Smooth muscle cell (in vitro differentiated cells): ENCODE measurements around the gene DOCK1. TPM values are rescaled to one million over a fixed set of nuclear protein-coding genes. Genes with fewer than 3 reads are reported as not detected.

Experiments used
- DNase-seq: peaks from one replicate; lab custom pipeline; 2025; ENCODE audit not compliant: unreplicated experiment; lab: John Stamatoyannopoulos, UW
- H2AFZ ChIP-seq: fragments of 200-600 bp; sonication (generic); 2 replicates; pipeline ENCODE4 v1.6.0; 2016; ENCODE audit warnings: antibody characterized with exemption, low read depth, mild to moderate bottlenecking
- H3F3A ChIP-seq: fragments of 200-600 bp; sonication (generic); 2 replicates; pipeline ENCODE4 v1.6.0; 2017; ENCODE audit warnings: antibody characterized with exemption, low read depth
- H3K27ac ChIP-seq: fragments of 200-600 bp; sonication (generic); 2 replicates; pipeline ENCODE4 v1.5.1; 2016; ENCODE audit warnings: low read depth, mild to moderate bottlenecking
- H3K27me3 ChIP-seq: fragments of 200-600 bp; sonication (generic); 2 replicates; pipeline ENCODE4 v1.6.1; 2016; ENCODE audit warnings: low read depth, mild to moderate bottlenecking
- H3K36me3 ChIP-seq: fragments of 200-600 bp; sonication (generic); 2 replicates; pipeline ENCODE4 v1.5.1; 2016; ENCODE audit warnings: low read depth
- H3K4me1 ChIP-seq: fragments of 200-600 bp; sonication (generic); 2 replicates; pipeline ENCODE4 v1.5.1; 2016; ENCODE audit warnings: low read depth
- H3K4me2 ChIP-seq: fragments of 200-600 bp; sonication (generic); 2 replicates; pipeline ENCODE4 v1.6.0; 2016; ENCODE audit warnings: mild to moderate bottlenecking
- H3K4me3 ChIP-seq: fragments of 200-600 bp; sonication (generic); 2 replicates; pipeline ENCODE4 v1.5.1; 2016; ENCODE audit warnings: mild to moderate bottlenecking
- H3K79me2 ChIP-seq: fragments of 200-600 bp; sonication (generic); 2 replicates; pipeline ENCODE4 v1.6.0; 2016; ENCODE audit warnings: low read depth, mild to moderate bottlenecking
- H3K9ac ChIP-seq: fragments of 200-600 bp; sonication (generic); 2 replicates; pipeline ENCODE4 v1.6.0; 2016; ENCODE audit warnings: low read depth
- H3K9me3 ChIP-seq: fragments of 200-600 bp; sonication (generic); replicated peaks from 2 replicates; pipeline ENCODE4 v1.5.1; 2016; ENCODE audit warnings: low read depth
- H4K20me1 ChIP-seq: fragments of 200-600 bp; sonication (generic); 2 replicates; pipeline ENCODE4 v1.6.0; 2016; ENCODE audit warnings: low read depth
- WGBS: methylation state at CpG from one replicate; pipeline ENCODE4 v1.1.7; 2016; ENCODE audit warnings: low lambda C conversion rate; 5-methylcytosine and 5-hydroxymethylcytosine counted together
- polyA plus RNA-seq: library from polyadenylated mRNA; unstranded; fragments of >200 nt; fragmentation: Nextera tagmentation; extraction: Ambion mirVana; gene quantifications from 2 replicates; pipeline ENCODE4 v1.2.1, GENCODE V29; 2016
- total RNA-seq: library from RNA; depleted of rRNA; stranded (reverse); fragments of >200 nt; gene quantifications from 2 replicates; pipeline ENCODE4 v1.2.3, GENCODE V29; 2014
- TF ChIP-seq, protein P1 (sequence below): fragments of 200-600 bp; sonication (generic); IDR thresholded peaks from 2 replicates; pipeline ENCODE4 v1.5.1; 2017; ENCODE audit warnings: borderline replicate concordance, mild to moderate bottlenecking, antibody characterized with exemption; ENCODE audit not compliant: insufficient read depth, poor library complexity, severe bottlenecking

Gene DOCK1
- total and polyA plus RNA-seq, 2 experiments from 2014 or later: 18.4 to 37.1 TPM

DNA sequence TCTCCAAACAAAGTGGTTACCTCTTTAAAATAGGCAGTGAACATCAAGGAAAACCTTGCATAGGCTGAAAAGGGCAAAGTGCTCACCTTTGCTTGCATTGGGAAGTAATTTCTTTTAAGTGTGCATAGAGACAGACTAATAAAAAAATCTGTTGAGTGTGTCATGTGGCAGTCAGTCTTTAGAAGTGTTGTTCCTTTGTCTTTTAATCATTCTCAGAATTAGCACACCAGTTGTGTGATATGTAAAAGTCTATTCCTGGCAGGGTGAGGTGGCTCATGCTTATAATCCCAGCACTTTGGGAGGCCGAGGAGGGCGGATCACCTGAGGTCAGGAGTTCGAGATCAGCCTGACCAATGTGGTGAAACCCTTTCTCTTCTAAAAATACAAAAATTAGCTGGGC is 174.2 kb downstream of the DOCK1 start:
- Histone ChIP-seq H3K36me3 (peaks cover 10% of the 10 kb centered on the region), H3K27ac (no peak overlapping the region), H3K4me1 (no peaks in the 10 kb centered on the region), H4K20me1 (no peaks in the 10 kb centered on the region), H3F3A (no peaks in the 10 kb centered on the region), H3K79me2 (no peaks in the 10 kb centered on the region), H3K4me3 (no peak overlapping the region), H3K9me3 (no peaks in the 10 kb centered on the region), H3K27me3 (no peaks in the 10 kb centered on the region), H2AFZ (no peak overlapping the region), H3K4me2 (no peak overlapping the region), H3K9ac (no peak overlapping the region)
- TF ChIP-seq, protein P1, sequence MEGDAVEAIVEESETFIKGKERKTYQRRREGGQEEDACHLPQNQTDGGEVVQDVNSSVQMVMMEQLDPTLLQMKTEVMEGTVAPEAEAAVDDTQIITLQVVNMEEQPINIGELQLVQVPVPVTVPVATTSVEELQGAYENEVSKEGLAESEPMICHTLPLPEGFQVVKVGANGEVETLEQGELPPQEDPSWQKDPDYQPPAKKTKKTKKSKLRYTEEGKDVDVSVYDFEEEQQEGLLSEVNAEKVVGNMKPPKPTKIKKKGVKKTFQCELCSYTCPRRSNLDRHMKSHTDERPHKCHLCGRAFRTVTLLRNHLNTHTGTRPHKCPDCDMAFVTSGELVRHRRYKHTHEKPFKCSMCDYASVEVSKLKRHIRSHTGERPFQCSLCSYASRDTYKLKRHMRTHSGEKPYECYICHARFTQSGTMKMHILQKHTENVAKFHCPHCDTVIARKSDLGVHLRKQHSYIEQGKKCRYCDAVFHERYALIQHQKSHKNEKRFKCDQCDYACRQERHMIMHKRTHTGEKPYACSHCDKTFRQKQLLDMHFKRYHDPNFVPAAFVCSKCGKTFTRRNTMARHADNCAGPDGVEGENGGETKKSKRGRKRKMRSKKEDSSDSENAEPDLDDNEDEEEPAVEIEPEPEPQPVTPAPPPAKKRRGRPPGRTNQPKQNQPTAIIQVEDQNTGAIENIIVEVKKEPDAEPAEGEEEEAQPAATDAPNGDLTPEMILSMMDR: no peak
- DNase-seq: no peak
- WGBS: 95% methylated on average over 3 of the region's 3 CpGs

DNA sequence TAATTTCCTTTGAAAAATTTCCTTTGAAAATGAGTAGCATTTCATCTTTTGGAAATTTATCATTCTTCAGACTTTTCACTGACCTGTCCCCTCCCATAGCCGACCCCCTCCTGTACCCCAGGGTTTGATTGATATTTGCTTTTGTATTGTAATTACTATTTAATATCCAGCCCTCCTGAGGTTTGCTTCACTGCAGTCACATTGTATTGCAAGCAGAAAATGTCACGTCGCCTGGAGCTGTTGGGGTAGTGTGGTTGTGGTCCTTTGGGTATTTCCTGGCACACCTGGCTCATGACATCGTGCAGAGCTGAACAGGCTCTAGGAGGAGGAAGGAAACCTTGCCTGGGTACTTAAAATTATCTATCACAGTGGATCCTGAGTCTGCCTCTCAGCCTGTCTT is 175.1 kb downstream of the DOCK1 start:
- Histone ChIP-seq H3K79me2 (no peaks in the 10 kb centered on the region), H2AFZ (no peak overlapping the region), H3K4me1 (no peaks in the 10 kb centered on the region), H3K9me3 (no peaks in the 10 kb centered on the region), H3F3A (no peaks in the 10 kb centered on the region), H3K27me3 (no peaks in the 10 kb centered on the region), H3K9ac (no peak overlapping the region), H4K20me1 (no peaks in the 10 kb centered on the region), H3K4me3 (no peak overlapping the region), H3K27ac (no peak overlapping the region), H3K4me2 (no peak overlapping the region), H3K36me3 (peaks cover 10% of the 10 kb centered on the region)
- WGBS: 95% methylated on average over 4 of the region's 4 CpGs
- no peak for DNase-seq
- TF ChIP-seq, protein P1: no peak

DNA sequence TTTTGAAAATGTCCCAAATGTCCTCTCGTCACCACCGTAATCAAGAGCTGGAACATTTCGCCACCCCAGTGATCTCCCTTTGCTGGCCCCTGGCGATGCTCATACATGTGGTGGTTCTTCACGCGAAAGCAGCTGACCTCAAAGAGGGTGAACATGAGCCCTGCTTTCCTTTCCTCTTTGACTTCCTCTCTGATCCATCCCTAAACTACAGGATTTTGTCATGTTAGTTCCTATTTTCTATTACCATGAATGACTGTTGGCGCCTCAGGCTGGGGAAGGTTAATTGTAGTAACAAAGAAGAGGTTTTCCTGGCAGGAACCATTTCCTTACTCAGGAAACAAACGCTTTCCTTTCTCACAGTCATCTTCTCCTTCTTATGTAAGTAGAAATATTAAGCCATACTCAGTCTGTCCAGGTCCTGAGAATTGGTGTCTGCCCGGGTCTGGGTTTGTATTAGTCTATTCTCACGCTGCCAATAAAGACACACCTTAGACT is 176.7 kb downstream of the DOCK1 start:
- 95% methylated on average over 10 of the region's 10 CpGs for WGBS
- Histone ChIP-seq H3K9ac (no peak overlapping the region), H3K27ac (no peak overlapping the region), H3K4me1 (no peaks in the 10 kb centered on the region), H3K9me3 (no peaks in the 10 kb centered on the region), H3K4me2 (no peak overlapping the region), H3F3A (no peaks in the 10 kb centered on the region), H3K4me3 (no peak overlapping the region), H3K27me3 (no peaks in the 10 kb centered on the region), H3K36me3 (peaks cover 6% of the 10 kb centered on the region), H4K20me1 (peaks cover 1% of the 10 kb centered on the region), H2AFZ (no peak overlapping the region), H3K79me2 (no peaks in the 10 kb centered on the region)
- DNase-seq: no peak
- TF ChIP-seq, protein P1: no peak

DNA sequence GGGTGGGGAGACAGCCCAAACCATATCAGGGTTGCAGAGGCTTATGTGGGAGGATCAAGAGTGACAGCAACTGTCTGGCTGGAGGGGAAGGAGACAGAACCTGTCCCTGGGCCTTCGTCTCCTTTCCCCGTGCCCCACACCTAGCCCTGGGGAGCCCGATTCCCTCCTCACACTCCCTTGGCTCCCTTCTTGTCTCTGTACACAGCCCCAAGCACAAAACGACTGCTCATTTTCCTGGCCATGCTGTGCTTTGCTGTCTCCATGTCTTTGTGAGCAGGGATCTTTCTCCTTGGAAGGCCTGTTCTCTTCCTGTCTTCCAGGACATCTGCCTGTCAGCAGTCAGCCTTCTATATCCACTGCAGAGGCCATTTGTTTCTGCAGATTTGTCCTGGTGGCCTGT is 177.4 kb downstream of the DOCK1 start:
- no peaks in the 10 kb centered on the region for H3K4me1 ChIP-seq
- H3K27me3 ChIP-seq: no peaks in the 10 kb centered on the region
- H3F3A ChIP-seq: no peaks in the 10 kb centered on the region
- WGBS: 95% methylated on average over 4 of the region's 4 CpGs
- H3K36me3 ChIP-seq: peaks cover 6% of the 10 kb centered on the region
- DNase-seq: no peak
- no peak overlapping the region for H2AFZ ChIP-seq
- H3K27ac ChIP-seq: no peak overlapping the region
- H3K79me2 ChIP-seq: no peaks in the 10 kb centered on the region
- no peak overlapping the region for H3K4me3 ChIP-seq
- peaks cover 6% of the 10 kb centered on the region for H4K20me1 ChIP-seq
- no peaks in the 10 kb centered on the region for H3K9me3 ChIP-seq
- TF ChIP-seq, protein P1: no peak
- H3K4me2 ChIP-seq: no peak overlapping the region
- H3K9ac ChIP-seq: no peak overlapping the region
